ENCODE data around the gene LTBP2.
A peak's percentile ranks its signal among the peaks of the same experiment; 100 is the strongest.

The LTBP2 gene

GRCh38 chr14:74495356-74495755 lies 116.7 kb downstream of the LTBP2 start:
- Mint-ChIP-seq H3K27ac (no peak overlapping the region), H3K4me1 (ENCODE audit: low read depth) (peaks cover 12% of the 10 kb centered on the region), H3K36me3 (ENCODE audit: low read depth) (peaks cover 3% of the 10 kb centered on the region), H3K9me3 (no peaks in the 10 kb centered on the region), H3K4me3 (no peak overlapping the region), H3K27me3 (ENCODE audit: low read depth) (peaks cover 6% of the 10 kb centered on the region)

DNA sequence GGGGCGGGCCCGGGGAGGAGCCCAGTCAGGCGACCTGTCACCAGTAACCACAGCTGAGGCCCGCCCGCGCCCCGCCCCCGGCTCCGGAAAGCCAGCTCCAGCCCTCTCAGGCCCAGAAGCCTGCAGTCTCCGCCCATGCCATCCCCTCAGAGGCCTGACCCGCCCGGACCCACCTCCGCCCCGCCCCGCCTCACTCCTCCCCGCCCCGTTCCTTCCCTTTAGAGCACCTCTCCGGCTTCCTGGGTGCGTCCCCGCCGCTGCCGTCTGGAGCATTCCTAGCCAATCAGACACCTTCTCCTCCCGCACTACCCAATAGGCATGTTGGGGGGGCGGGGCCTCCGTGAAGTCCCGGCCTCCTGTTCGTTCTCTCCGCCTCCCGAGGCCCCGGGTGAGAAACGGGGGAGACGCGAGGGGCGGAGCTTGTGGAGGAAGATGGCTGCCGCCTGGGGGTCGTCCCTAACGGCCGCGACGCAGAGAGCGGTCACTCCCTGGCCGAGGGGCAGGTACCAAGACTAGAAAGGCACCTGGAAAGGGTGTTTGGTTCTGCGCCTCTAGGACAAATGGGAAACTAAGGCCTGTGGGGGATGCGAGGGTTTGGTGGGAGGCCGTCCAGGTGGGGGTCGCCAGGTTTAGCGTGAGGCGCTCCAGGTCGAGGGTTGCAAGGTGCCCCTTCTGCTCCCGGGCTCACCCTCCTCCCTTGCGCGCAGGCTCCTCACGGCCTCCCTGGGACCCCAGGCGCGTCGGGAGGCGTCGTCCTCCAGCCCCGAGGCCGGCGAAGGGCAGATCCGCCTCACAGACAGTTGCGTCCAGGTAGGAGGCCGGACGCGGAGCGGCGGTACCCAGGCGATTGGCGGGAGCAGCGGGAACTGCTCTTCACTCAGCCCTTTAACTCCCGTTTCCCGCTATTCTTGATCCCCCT lies 118.4 kb downstream of the LTBP2 start, which contains the start of gene ISCA2:
ISCA2 (plus strand) TSS at position 423 of the 919 bp plus-strand sequence; CDS start at position 433, 10 bp downstream.
- Mint-ChIP-seq H3K4me3 (no peak within 1 kb of the TSS), H3K4me1 (ENCODE audit: low read depth) (peaks cover 18% of the 10 kb centered on the region), H3K27me3 (ENCODE audit: low read depth) (peaks cover 10% of the 10 kb centered on the region), H3K36me3 (ENCODE audit: low read depth) (peaks cover 6% of the 10 kb centered on the region), H3K27ac (peak within 1 kb of the TSS; percentile 87), H3K9me3 (no peaks in the 10 kb centered on the region)

DNA sequence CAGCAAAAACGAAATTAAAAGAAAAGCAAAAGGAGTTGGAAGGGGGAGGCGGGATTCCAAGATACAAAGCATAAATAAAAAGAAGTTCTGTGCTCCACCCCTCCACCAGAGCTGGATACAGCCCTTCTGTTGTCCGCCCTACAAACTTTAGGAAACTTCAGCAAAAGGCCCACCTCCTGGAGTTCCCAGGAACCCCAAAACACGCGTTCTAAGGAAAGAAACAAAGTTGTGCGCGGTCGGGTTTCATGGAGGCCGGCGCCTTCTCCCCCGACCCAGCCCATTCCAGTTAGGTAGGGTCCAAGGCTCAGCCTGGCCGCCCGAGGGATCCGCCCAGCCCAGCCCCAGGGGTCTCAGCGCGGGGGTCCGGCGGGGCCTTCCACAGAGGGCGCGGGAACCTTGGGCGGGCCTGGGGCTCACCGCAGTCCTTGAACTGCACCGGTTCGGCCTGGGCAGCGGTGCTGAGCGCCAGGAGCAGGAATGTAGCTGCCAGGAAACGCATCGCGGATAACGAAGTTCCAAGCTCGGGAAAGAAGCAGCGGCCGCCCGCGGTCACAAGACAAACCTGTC lies 119.2 kb downstream of the LTBP2 start, which contains the start of gene NPC2:
NPC2 (minus strand) TSS at position 530 of the 567 bp plus-strand sequence; CDS start at position 499, 31 bp downstream.
- Mint-ChIP-seq H3K4me1 (ENCODE audit: low read depth) (peaks cover 18% of the 10 kb centered on the region), H3K27ac (peak within 1 kb of the TSS; percentile 87), H3K27me3 (ENCODE audit: low read depth) (peaks cover 10% of the 10 kb centered on the region)

GRCh38 chr14:74491956-74492775 lies 119.9 kb downstream of the LTBP2 start:
- Mint-ChIP-seq H3K4me1 (ENCODE audit: low read depth) (peaks cover 18% of the 10 kb centered on the region), H3K4me3 (no peak overlapping the region), H3K27ac (no peak overlapping the region), H3K9me3 (no peaks in the 10 kb centered on the region), H3K27me3 (ENCODE audit: low read depth) (peaks cover 10% of the 10 kb centered on the region), H3K36me3 (ENCODE audit: low read depth) (peaks cover 6% of the 10 kb centered on the region)

More for the DNA sequence above, 119.2 kb downstream of the LTBP2 start, which contains the start of gene NPC2:
- H3K9me3 Mint-ChIP-seq: no peaks in the 10 kb centered on the region
- H3K36me3 Mint-ChIP-seq (ENCODE audit: low read depth): peaks cover 6% of the 10 kb centered on the region
- H3K4me3 Mint-ChIP-seq: no peak within 1 kb of the TSS

DNA sequence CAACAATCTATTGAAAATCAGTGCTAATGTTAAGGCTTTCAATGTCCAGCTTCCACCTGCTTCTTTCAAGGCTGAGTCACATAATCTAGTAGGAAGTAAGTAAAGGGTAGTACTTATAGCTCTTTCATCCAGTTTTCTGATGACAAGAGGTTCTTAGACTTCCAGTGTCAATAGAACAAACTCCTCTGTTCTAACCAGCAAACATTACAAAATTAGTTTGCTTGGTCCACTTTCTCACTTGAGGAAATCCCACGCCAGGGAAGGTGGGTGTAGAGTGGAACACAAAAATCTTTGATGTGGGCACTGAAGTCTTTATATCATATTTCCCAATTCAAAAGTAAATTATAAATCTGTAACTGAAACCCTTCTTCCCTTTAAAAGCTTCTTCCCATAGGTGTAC lies 121.6 kb downstream of the LTBP2 start:
- Mint-ChIP-seq H3K27ac (no peak overlapping the region), H3K4me3 (no peak overlapping the region), H3K9me3 (no peaks in the 10 kb centered on the region), H3K27me3 (ENCODE audit: low read depth) (peaks cover 10% of the 10 kb centered on the region), H3K4me1 (ENCODE audit: low read depth) (peaks cover 18% of the 10 kb centered on the region), H3K36me3 (ENCODE audit: low read depth) (peaks cover 6% of the 10 kb centered on the region)

DNA sequence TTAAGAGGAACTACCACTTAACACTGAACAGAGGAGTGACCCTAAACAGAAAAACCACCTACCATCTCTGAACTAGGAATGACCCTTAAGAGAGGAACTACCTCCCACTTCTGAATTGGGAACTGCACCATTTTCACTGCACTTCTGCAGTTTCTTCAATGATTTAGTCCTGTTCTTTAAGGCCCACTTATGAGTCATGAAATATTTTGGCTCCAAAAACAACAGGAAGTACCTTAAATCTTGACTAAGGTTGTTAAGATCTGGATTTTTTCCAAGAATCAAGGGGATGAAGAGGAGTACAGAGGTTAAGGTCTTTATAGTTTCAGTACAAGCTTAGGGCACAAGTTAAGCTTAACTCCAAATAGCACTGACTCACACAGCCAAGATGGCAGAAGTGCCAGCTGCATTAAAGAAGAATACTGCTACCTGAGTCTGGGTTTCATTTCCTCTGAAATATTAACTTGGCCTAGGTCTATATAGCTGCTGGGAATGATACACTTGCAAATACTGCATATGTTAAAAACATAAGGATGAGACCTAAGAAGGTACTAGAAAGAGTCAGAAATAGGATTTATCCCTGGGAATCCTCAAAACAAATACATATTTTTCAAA lies 123.1 kb downstream of the LTBP2 start:
- Mint-ChIP-seq H3K4me1 (ENCODE audit: low read depth) (peaks cover 6% of the 10 kb centered on the region), H3K9me3 (no peaks in the 10 kb centered on the region), H3K36me3 (ENCODE audit: low read depth) (peaks cover 7% of the 10 kb centered on the region), H3K4me3 (no peak overlapping the region), H3K27me3 (ENCODE audit: low read depth) (peaks cover 10% of the 10 kb centered on the region), H3K27ac (no peak overlapping the region)

DNA sequence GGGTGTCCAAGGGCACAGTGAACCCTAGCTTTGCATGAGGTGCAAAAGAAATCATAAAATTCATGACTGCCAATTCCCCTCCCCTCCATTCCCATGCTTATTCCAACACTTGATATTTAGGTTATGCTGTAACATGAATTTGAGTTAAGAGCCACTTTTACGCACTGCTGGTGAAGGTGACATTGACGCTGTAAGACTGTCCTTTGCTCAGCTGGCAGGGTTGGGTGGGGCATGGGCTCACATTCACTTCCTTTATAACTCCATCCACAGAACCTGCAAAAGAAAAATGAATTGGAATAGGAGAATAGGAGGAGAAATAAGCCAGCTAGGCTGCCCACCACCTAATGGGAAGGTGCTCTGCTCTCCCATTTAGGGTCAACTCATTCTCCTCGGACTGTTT lies 125.9 kb downstream of the LTBP2 start:
- peaks cover 10% of the 10 kb centered on the region for H3K27me3 Mint-ChIP-seq (ENCODE audit: low read depth)

DNA sequence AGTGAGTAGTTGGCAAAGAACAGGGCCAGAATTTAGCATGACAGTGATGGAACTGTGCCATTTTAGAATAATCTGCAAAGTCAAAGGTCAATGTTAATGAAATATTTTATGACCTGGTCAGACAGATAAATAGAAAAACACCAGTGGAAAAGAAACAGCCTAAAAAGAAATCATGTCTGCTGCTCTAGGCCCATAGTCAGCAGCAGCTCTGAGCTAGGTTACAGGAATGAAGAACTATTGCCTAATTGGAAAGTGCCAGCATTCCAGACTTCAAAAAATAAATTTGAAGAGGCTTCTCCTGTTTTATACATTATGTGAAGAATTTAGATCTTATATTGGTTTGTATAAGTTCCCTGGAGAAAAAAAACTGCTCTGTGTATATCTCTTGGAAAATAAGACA lies 128.7 kb downstream of the LTBP2 start:
- Mint-ChIP-seq H3K4me3 (no peak overlapping the region), H3K36me3 (ENCODE audit: low read depth) (peaks cover 12% of the 10 kb centered on the region), H3K27me3 (ENCODE audit: low read depth) (no peaks in the 10 kb centered on the region), H3K27ac (no peak overlapping the region), H3K4me1 (ENCODE audit: low read depth) (no peaks in the 10 kb centered on the region), H3K9me3 (no peaks in the 10 kb centered on the region)

More for the DNA sequence above, 125.9 kb downstream of the LTBP2 start:
- Mint-ChIP-seq H3K4me3 (no peak overlapping the region), H3K9me3 (no peaks in the 10 kb centered on the region), H3K4me1 (ENCODE audit: low read depth) (peaks cover 6% of the 10 kb centered on the region), H3K36me3 (ENCODE audit: low read depth) (peaks cover 12% of the 10 kb centered on the region), H3K27ac (no peak overlapping the region)

DNA sequence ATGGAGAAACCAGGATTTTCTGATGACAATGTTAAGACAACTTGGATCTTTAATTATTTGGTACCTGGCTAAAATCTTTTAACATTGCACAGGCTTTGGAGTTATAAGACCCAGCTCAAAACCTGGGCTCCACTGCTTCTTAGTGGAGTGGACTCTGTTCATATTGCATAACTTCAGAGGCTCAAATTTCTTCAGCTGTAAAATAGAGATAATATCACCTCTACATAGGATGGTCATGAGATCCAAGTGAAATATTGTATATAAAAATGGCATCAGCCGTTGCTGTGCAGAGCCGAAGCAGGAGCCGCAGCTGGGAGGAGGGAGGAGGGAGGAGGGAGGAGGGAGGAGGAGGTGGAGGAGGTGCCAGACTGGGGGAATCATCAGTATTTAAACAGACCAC lies 129.5 kb downstream of the LTBP2 start:
- Mint-ChIP-seq H3K4me1 (ENCODE audit: low read depth) (no peaks in the 10 kb centered on the region), H3K36me3 (ENCODE audit: low read depth) (peaks cover 12% of the 10 kb centered on the region), H3K27me3 (ENCODE audit: low read depth) (no peaks in the 10 kb centered on the region), H3K4me3 (no peak overlapping the region), H3K27ac (no peak overlapping the region), H3K9me3 (no peaks in the 10 kb centered on the region)

DNA sequence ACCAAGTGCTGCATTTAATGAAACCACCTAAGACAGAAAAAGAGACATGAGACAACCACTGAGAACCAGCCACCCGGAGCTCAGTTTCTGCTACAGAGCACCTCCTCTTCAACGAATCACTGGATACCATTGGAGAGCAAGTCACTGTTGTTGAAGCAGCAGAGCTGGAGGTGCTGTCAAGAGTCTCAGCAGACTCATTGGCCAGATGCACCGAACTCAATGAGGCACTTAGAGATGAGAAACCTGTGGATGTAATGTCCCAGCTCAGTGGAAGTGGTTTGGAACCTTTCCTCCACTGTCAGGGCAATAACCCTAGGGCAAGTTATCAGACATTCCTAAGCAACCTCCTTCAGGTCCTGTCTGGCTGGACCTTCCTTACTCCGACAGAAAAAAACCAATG lies 132.0 kb downstream of the LTBP2 start:
- H3K27me3 Mint-ChIP-seq (ENCODE audit: low read depth): no peaks in the 10 kb centered on the region
- no peak overlapping the region for H3K27ac Mint-ChIP-seq
- H3K9me3 Mint-ChIP-seq: no peaks in the 10 kb centered on the region
- H3K4me3 Mint-ChIP-seq: no peak overlapping the region
- no peaks in the 10 kb centered on the region for H3K4me1 Mint-ChIP-seq (ENCODE audit: low read depth)
- H3K36me3 Mint-ChIP-seq (ENCODE audit: low read depth): peaks cover 14% of the 10 kb centered on the region

DNA sequence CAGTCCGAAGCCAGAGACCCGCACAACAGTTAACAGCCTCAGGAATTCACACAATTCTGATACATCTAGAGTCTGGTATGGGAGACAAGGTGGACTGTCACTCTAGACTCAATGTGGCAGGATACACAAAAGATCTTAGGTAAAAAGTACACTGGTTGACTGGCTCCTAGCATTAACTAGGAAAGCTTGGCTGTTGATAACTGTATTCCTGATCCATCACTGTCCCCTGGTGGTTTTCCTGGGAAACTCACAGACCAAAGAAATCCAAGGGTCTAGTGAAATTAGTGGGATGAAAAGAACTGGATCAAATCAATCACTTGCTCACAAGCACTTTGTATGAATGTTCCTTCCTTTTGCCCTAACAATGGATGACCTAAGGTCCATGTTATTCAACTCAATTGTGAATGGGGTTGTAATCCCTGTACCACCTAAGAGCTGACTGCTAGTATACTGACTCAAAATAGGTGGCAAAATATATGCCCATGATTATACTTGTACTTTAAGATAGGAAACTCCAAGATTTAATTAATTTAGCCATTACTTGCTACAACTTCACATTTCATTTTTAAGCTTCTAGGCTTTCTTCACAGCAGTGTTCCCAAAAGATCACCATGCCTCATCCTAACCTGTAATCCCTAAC lies 132.9 kb downstream of the LTBP2 start:
- H3K9me3 Mint-ChIP-seq: no peaks in the 10 kb centered on the region
- H3K36me3 Mint-ChIP-seq (ENCODE audit: low read depth): peaks cover 11% of the 10 kb centered on the region
- H3K4me3 Mint-ChIP-seq: no peak overlapping the region
- no peak overlapping the region for H3K27ac Mint-ChIP-seq
- H3K27me3 Mint-ChIP-seq (ENCODE audit: low read depth): no peaks in the 10 kb centered on the region
- no peaks in the 10 kb centered on the region for H3K4me1 Mint-ChIP-seq (ENCODE audit: low read depth)

DNA sequence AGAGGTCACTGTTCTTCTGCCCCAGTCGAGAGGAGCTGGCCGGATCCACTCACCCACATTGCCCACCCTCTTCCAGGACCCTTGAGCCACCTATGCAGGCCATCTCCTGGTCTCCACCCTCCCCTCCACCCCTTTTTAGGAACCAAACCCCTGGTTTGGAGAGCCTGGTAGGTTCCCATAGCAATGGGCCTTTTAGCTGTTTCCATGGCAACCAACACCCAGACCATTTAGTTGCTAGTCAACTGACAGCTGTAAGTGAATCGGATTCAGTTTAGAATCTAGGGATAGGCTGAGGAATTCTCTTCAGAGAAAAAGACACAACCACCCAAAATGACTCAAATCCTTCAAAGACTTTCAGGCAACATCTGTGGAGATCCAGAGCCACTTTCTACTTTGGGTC lies 135.4 kb downstream of the LTBP2 start:
- no peaks in the 10 kb centered on the region for H3K27me3 Mint-ChIP-seq (ENCODE audit: low read depth)
- no peak overlapping the region for H3K4me3 Mint-ChIP-seq
- peaks cover 7% of the 10 kb centered on the region for H3K36me3 Mint-ChIP-seq (ENCODE audit: low read depth)
- no peak overlapping the region for H3K27ac Mint-ChIP-seq
- no peaks in the 10 kb centered on the region for H3K4me1 Mint-ChIP-seq (ENCODE audit: low read depth)
- no peaks in the 10 kb centered on the region for H3K9me3 Mint-ChIP-seq

GRCh38 chr14:74476107-74476506 lies 135.9 kb downstream of the LTBP2 start:
- Mint-ChIP-seq H3K27ac (no peak overlapping the region), H3K4me1 (ENCODE audit: low read depth) (no peaks in the 10 kb centered on the region), H3K4me3 (no peak overlapping the region), H3K36me3 (ENCODE audit: low read depth) (peaks cover 5% of the 10 kb centered on the region), H3K27me3 (ENCODE audit: low read depth) (no peaks in the 10 kb centered on the region), H3K9me3 (no peaks in the 10 kb centered on the region)

DNA sequence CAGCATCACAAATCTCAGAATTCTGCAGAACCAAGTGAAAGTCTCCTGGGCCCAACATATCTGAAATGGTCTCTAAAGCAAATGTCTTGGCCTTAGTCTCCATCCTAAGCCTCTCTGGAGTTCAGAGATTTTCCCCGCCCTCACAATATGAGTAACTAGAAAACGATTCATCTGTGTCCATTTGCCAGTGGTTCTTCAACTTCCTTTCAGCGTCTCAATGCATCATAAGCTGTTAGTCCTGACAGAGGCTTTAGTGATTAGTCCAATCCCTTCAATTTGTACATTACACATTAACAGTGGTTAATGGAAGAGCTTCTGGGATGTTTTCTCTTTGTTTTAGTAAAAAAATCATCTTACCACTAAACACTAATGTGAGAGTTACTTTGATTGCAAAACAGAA lies 136.4 kb downstream of the LTBP2 start:
- Mint-ChIP-seq H3K27ac (no peak overlapping the region), H3K36me3 (ENCODE audit: low read depth) (peaks cover 2% of the 10 kb centered on the region)

More for the DNA sequence above, 136.4 kb downstream of the LTBP2 start:
- Mint-ChIP-seq H3K4me1 (ENCODE audit: low read depth) (no peaks in the 10 kb centered on the region), H3K4me3 (no peak overlapping the region), H3K9me3 (no peaks in the 10 kb centered on the region), H3K27me3 (ENCODE audit: low read depth) (no peaks in the 10 kb centered on the region)
